HepG2 (cell line): Measurements from ENCODE around the gene UGT2B28. TPM values are rescaled to one million over a fixed set of nuclear protein-coding genes. Genes with fewer than 3 reads are reported as not detected.
"Not testable (repeated sequence)": the region's sequence is repeated elsewhere in the genome, so short reads cannot be mapped to it uniquely, and the experiment has no call there.

Experiments used
- ARID3A ChIP-seq: IDR thresholded peaks from 2 replicates; pipeline ENCODE4 v1.6.1; 2012; ENCODE audit warnings: low read depth, low read length, improper control_type of control experiment
- ARID5B ChIP-seq: IDR thresholded peaks from 2 replicates; pipeline ENCODE4 v1.4.0; 2020; ENCODE audit warnings: mild to moderate bottlenecking, missing genetic modification reagents
- ATF3 ChIP-seq: sonication (generic); formaldehyde crosslinking; IDR thresholded peaks from 2 replicates; pipeline ENCODE4 v1.4.0; 2020; ENCODE audit warnings: missing genetic modification reagents
- BCL6 ChIP-seq: IDR thresholded peaks from 2 replicates; pipeline ENCODE4 v1.6.1; 2016; ENCODE audit warnings: missing genetic modification reagents, missing compliant biosample characterization
- FOXA3 ChIP-seq: IDR thresholded peaks from 2 replicates; pipeline ENCODE4 v1.6.1; 2016; ENCODE audit warnings: missing genetic modification reagents, missing compliant biosample characterization
- HNF1A ChIP-seq, 2 experiments: sonication (generic) in 1 of 2; formaldehyde crosslinking in 1 of 2; IDR thresholded peaks; 2 replicates each; pipeline versions ENCODE4 v1.4.0 to v1.6.1; 2016 to 2020; ENCODE audit warnings: borderline replicate concordance in 1 of 2, low read depth in 1 of 2, mild to moderate bottlenecking in 1 of 2, missing genetic modification reagents in 1 of 2
- JUND ChIP-seq: sonication (generic); formaldehyde crosslinking; IDR thresholded peaks from 2 replicates; pipeline ENCODE4 v1.8.0; 2022; ENCODE audit warnings: mild to moderate bottlenecking, missing genetic modification reagents
- ONECUT2 ChIP-seq: sonication (generic); formaldehyde crosslinking; IDR thresholded peaks from 2 replicates; pipeline ENCODE4 v1.4.0; 2020; ENCODE audit warnings: missing genetic modification reagents
- PAXIP1 ChIP-seq: sonication (generic); formaldehyde crosslinking; conservative IDR thresholded peaks from 2 replicates; pipeline ENCODE4 v1.4.0; 2020; ENCODE audit warnings: mild to moderate bottlenecking, missing genetic modification reagents, moderate library complexity
- POGZ ChIP-seq: sonication (generic); formaldehyde crosslinking; IDR thresholded peaks from 2 replicates; pipeline ENCODE4 v1.4.0; 2020; ENCODE audit warnings: mild to moderate bottlenecking, missing genetic modification reagents
- RARA ChIP-seq: IDR thresholded peaks from 2 replicates; pipeline ENCODE4 v1.6.1; 2016; ENCODE audit warnings: missing genetic modification reagents, missing compliant biosample characterization
- RXRB ChIP-seq: IDR thresholded peaks from 2 replicates; pipeline ENCODE4 v1.6.1; 2016; ENCODE audit warnings: borderline replicate concordance, missing genetic modification reagents, missing compliant biosample characterization
- SOX13 ChIP-seq, 3 experiments: fragments of 450-650 bp in 1 of 3; sonication (generic) in 1 of 3; formaldehyde crosslinking in 1 of 3; IDR thresholded peaks in 2 of 3; conservative IDR thresholded peaks in 1 of 3; 2 replicates each; pipeline versions ENCODE4 v1.5.0 to v1.6.1; 2016 to 2020; ENCODE audit warnings: antibody characterized with exemption in 1 of 3, mild to moderate bottlenecking in 1 of 3, missing compliant biosample characterization in 1 of 3, missing genetic modification reagents in 1 of 3, moderate library complexity in 1 of 3
- polyA plus RNA-seq, 8 experiments: library from polyadenylated mRNA; depleted of rRNA in 3 of 8; stranded (reverse) in 7 of 8; unstranded in 1 of 8; fragments of >200 nt; fragmentation: Illumina TruSeq in 4 of 8; extraction: Trizol in 4 of 8; gene quantifications; 2 replicates each; pipeline versions ENCODE4 v1.2.1 to v1.2.3, GENCODE V29; 2011 to 2016; ENCODE audit warnings: low read depth in 4 of 8, missing spikeins in 1 of 8, mixed read lengths in 1 of 8; ENCODE audit not compliant: insufficient read depth in 1 of 8
- total RNA-seq, 5 experiments: library from RNA; depleted of rRNA; stranded (reverse); fragments of >200 nt; fragmentation: Illumina TruSeq; extraction: Trizol; gene quantifications; 2 replicates each; pipeline ENCODE4 v1.2.3, GENCODE V29; 2016; ENCODE audit warnings: low read depth in 1 of 5

UGT2B28 gene
- total and polyA plus RNA-seq, 2 of the 13 experiments (the other 11 are each of a cell fraction or from before 2014, with no cell fraction given) = not detected

DNA sequence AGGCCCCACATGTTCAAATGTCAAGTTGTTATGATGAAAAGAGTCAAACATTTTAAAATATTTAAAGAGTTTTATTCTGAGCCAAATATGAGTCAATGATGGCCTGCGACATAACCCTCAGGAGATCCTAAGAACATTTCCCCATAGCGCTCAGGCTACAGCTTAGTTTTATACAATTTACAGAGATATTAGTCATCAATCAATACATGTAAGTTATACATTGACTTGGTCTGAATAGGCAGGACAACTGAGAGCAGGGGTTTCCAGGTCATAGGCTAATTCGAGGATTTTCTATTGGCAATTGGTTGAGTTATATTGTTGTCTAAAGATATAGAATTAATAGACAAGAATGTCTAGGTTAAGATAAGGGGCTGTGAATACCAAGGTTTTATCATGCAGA lies 39.5 kb upstream of the UGT2B28 start (continued):
- TF ChIP-seq HNF1A (IDR thresholded peaks at IDR 0.05; ENCODE audit: low read depth) (peak; percentile 67), ONECUT2 (peak; percentile 78), BCL6 (CRISPR knock-in tag) (peak; percentile 24; the same call in 1 of the 2 replicates), PAXIP1 (CRISPR knock-in tag) (0 out of 2 replicates have a peak, but pooled peaks have one; percentile 27), FOXA3 (CRISPR knock-in tag) (peak; percentile 26; the same call in 1 of the 2 replicates), POGZ (CRISPR knock-in tag) (peak; percentile 62; the same call in 1 of the 2 replicates), ARID5B (CRISPR knock-in tag) (peak; percentile 62; the same call in 1 of the 2 replicates), RXRB (CRISPR knock-in tag) (peak; percentile 72), ATF3 (0 out of 2 replicates have a peak, but pooled peaks have one; percentile 49), RARA (CRISPR knock-in tag) (peak; percentile 28; the same call in 1 of the 2 replicates), ARID3A (0 out of 2 replicates have a peak, but pooled peaks have one; percentile 33), SOX13 (CRISPR knock-in tag; conservative IDR thresholded peaks at IDR 0.05 in 1 of 2, IDR thresholded peaks at IDR 0.05 in 1 of 2) (peak in 1 of 2 experiments; percentile 11; a peak in 1 of 4 replicates), JUND (CRISPR knock-in tag) (peak; percentile 82)
- TF ChIP-seq HNF1A (CRISPR knock-in tag; IDR thresholded peaks at IDR 0.05; ENCODE audit: borderline replicate concordance); SOX13 (IDR thresholded peaks at IDR 0.05): not testable (repeated sequence)
